ENCODE data around the gene PCNX2.

- TF ChIP-seq, protein P1, sequence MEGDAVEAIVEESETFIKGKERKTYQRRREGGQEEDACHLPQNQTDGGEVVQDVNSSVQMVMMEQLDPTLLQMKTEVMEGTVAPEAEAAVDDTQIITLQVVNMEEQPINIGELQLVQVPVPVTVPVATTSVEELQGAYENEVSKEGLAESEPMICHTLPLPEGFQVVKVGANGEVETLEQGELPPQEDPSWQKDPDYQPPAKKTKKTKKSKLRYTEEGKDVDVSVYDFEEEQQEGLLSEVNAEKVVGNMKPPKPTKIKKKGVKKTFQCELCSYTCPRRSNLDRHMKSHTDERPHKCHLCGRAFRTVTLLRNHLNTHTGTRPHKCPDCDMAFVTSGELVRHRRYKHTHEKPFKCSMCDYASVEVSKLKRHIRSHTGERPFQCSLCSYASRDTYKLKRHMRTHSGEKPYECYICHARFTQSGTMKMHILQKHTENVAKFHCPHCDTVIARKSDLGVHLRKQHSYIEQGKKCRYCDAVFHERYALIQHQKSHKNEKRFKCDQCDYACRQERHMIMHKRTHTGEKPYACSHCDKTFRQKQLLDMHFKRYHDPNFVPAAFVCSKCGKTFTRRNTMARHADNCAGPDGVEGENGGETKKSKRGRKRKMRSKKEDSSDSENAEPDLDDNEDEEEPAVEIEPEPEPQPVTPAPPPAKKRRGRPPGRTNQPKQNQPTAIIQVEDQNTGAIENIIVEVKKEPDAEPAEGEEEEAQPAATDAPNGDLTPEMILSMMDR (IDR thresholded peaks at IDR 0.05) = no peak
- no peak for TF ChIP-seq POLR2A (IDR thresholded peaks at IDR 0.05)
Observed at GRCh38 chr1:232998138-232998537, 297.4 kb downstream of the PCNX2 start.

Data from body of pancreas (tissue), 4 donors.